ENCODE measurements around the gene PAIP1.

Gene PAIP1, protein sequence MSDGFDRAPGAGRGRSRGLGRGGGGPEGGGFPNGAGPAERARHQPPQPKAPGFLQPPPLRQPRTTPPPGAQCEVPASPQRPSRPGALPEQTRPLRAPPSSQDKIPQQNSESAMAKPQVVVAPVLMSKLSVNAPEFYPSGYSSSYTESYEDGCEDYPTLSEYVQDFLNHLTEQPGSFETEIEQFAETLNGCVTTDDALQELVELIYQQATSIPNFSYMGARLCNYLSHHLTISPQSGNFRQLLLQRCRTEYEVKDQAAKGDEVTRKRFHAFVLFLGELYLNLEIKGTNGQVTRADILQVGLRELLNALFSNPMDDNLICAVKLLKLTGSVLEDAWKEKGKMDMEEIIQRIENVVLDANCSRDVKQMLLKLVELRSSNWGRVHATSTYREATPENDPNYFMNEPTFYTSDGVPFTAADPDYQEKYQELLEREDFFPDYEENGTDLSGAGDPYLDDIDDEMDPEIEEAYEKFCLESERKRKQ

DNA sequence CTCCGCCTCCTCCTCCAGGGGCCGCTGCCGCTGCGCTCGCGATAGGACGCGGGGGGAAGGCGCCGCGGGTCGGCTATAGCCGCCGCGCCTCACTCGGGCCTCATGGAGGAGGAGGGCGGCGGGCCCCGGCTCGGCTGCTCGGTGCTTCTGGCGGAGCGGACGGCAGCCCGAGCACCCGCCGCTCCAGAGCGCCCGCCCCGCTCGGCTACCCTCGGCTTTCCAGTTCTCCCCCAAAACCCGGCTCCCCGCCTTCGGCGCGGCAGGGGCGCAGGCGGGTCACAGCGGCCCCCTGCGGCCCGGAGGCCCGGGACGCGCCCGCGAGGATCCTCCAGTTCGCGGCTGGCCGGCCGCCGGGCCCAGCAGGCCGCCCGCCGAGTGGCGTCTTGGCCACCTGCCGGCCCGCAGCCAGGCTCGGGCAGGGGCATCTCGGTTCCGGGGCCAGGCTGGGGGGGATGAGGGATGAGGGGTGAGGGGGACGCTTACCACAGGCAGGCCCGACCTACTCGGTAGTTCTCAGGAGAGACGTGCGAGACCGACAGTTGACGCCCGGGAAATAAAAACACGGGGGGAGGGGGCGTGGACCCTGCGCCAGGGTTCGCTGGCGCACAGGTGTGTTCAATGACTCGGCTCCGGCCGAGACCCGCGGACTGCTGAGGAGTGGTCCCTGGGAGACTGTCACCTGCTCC lies at the start of gene PAIP1:
Gene PAIP1, minus strand, starts transcription at position 221 of the 686 bp plus-strand sequence. CDS start 231 bp downstream, outside the sequence.
- H3K4me3 ChIP-seq (ENCODE audit: low read depth, low read length), result peak within 1 kb of the TSS; percentile 60
- TF ChIP-seq, protein P1, sequence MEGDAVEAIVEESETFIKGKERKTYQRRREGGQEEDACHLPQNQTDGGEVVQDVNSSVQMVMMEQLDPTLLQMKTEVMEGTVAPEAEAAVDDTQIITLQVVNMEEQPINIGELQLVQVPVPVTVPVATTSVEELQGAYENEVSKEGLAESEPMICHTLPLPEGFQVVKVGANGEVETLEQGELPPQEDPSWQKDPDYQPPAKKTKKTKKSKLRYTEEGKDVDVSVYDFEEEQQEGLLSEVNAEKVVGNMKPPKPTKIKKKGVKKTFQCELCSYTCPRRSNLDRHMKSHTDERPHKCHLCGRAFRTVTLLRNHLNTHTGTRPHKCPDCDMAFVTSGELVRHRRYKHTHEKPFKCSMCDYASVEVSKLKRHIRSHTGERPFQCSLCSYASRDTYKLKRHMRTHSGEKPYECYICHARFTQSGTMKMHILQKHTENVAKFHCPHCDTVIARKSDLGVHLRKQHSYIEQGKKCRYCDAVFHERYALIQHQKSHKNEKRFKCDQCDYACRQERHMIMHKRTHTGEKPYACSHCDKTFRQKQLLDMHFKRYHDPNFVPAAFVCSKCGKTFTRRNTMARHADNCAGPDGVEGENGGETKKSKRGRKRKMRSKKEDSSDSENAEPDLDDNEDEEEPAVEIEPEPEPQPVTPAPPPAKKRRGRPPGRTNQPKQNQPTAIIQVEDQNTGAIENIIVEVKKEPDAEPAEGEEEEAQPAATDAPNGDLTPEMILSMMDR (IDR thresholded peaks at IDR 0.05; ENCODE audit: low read depth, low read length), result peak; percentile 32
- in situ Hi-C loops (cut with HindIII; ENCODE audit: low sequenced_read_pairs), result no loop called here
- DNase-seq (ENCODE audit: low read depth, low spot score), result peak; percentile 90

DNA sequence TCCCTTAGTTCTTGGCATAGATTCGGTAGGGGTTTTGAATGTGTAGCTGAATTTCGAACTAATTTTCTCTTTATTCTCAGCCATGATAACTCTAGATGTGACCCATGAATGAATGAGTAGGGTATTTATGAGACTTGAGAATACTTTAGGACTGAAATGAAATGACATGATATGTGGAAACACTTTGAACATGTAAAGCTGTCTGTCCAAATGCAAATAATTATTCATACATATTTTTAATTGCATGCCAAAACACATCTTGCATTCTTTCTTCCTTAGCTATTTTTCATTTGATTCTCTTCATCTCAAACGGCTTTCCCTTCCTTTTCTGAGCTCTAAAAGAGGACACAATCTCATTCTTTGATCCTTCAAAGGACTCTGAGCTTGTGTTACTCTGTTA lies 49.5 kb upstream of the PAIP1 start:
- no peak overlapping the region for H3K4me3 ChIP-seq (ENCODE audit: low read depth, low read length)
- TF ChIP-seq, protein P1 (IDR thresholded peaks at IDR 0.05; ENCODE audit: low read depth, low read length), result no peak
- in situ Hi-C loops (cut with HindIII; ENCODE audit: low sequenced_read_pairs), result no loop called here
- DNase-seq (ENCODE audit: low read depth, low spot score), result no peak

DNA sequence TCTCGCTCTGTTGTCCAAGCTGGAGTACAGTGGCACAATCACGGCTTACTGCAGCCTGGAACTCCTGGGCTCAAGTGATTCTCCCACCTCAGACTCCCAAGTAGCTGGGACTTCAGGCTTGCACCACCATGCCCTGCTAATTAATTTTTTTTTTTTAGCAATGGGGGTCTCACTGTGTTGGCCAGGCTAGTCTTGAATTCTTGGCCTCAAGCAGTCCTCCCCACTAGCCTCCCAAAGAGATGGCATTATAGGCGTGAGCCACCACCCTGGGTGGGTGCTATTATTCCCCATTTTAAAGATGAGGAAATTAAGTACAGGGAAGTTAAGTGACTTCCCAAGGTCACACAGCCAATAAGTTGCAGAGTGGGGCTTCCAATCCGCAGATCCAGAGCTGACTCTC lies 47.8 kb upstream of the PAIP1 start:
- no peak for DNase-seq (ENCODE audit: low read depth, low spot score)
- in situ Hi-C loops (cut with HindIII; ENCODE audit: low sequenced_read_pairs), result no loop called here
- TF ChIP-seq, protein P1 (IDR thresholded peaks at IDR 0.05; ENCODE audit: low read depth, low read length), result no peak
- no peak overlapping the region for H3K4me3 ChIP-seq (ENCODE audit: low read depth, low read length)

DNA sequence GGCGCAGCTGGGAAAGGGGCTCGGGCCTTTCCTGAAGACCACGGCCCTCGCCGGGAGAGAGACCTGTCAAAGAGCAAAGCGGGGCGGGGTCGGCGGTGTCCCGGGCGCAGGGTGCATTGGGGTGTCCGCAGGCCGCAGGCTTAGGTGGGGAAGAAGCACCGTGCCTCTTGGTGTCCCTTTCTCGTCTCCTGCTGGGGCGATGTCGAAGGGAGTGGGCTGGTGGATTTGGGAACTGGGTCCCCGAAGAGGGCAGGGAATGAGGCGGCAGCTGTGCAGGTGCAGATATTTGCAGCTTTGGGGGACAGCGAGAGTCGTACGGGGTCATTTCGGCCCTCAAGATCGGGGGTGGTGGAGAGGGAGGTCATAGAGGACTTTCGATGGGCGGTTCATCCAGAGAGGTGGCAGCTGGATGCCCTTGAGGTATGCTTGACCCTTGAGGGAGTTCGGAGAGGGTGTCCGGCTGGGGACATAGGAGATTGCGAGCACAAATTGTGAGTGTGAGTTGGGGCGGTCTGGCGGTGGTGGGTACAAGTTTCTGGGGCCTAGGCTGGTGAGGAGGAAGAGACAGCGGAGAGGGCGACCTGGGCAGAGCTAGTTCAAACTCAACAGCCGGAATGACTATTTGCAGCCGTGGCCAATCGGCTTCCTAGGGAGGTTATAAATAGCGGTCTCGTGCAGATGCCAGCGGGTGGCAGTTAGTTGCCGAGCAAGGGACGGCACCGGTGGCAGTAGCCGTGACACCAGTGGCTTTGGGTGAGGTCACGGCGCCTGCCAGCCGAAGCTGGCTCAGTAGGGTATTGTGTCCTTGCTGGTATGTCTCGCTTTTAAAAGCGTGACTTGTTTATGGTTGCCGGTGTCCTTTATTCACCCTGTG lies 46.7 kb upstream of the PAIP1 start:
- TF ChIP-seq, protein P1 (IDR thresholded peaks at IDR 0.05; ENCODE audit: low read depth, low read length), result no peak
- DNase-seq (ENCODE audit: low read depth, low spot score), result peak; percentile 26
- peak overlapping the region; percentile 80 for H3K4me3 ChIP-seq (ENCODE audit: low read depth, low read length)
- in situ Hi-C loops (cut with HindIII; ENCODE audit: low sequenced_read_pairs), result no loop called here

DNA sequence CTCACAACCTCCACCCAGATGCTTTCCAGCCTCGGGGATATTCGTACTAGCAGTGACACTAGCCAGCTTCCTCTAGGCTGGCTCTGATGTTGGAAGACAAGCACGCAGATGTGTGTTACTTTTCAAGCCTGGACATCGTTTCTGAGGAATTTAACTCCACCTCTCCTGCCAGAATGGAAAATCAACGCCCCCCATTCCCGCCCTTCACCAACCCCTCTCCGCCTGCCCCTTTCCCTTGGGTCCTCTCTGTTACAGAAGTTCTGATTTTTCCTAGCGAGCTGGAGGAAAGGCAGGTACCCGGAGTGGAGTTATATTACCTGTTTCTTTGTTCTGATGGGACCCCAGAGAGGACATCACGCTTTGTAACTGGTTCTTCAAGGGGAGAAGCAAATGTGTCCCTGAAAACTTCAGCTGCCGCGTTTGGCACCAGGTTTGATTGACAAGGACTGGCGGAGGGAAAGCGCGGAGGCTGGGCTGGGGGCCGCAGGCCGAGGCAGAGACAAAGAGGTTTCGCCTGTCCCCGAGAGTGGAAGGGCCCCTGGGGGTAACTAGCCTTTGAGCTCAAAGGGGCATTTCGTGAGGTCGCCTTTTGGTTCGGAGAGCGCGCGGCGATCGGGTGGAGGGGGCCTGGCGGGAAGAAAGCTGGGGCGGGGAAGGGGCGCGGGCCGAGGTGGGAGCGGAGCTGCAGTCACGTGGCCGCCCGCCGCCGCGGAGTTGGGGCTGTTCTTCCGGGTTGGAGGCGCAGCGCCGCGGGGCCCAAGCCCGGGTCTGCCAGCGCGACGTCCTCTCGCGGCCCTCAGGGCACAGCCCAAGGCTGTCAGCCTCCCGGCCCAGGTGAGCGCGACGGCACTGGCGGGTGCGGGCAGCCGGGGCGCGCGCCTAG lies 45.8 kb upstream of the PAIP1 start, which contains the start of gene NNT:
Gene NNT, plus strand, starts transcription at position 720 of the 883 bp plus-strand sequence. CDS start 6,016 bp downstream, outside the sequence.
- peak; percentile 48 for DNase-seq (ENCODE audit: low read depth, low spot score)

More for the DNA sequence above, 45.8 kb upstream of the PAIP1 start, which contains the start of gene NNT:
- in situ Hi-C loops (cut with HindIII; ENCODE audit: low sequenced_read_pairs), result no loop called here
- H3K4me3 ChIP-seq (ENCODE audit: low read depth, low read length), result peak within 1 kb of the TSS; percentile 80
- TF ChIP-seq, protein P1 (IDR thresholded peaks at IDR 0.05; ENCODE audit: low read depth, low read length), result no peak
